Activated T-cell treated with anti-CD3 and anti-CD28 coated beads for 1 hour (primary cell): Measurements from ENCODE around the gene RALGAPA2.
A peak's percentile ranks its signal among the peaks of the same experiment; 100 is the strongest.
"Not testable (repeated sequence)": the region's sequence is repeated elsewhere in the genome, so short reads cannot be mapped to it uniquely, and the experiment has no call there.

ENCODE experiments used
- DNase-seq: peaks from one replicate; pipeline ENCODE4 v3.0.0-alpha.2; 2020; ENCODE audit warnings: low read depth

Gene RALGAPA2

DNA sequence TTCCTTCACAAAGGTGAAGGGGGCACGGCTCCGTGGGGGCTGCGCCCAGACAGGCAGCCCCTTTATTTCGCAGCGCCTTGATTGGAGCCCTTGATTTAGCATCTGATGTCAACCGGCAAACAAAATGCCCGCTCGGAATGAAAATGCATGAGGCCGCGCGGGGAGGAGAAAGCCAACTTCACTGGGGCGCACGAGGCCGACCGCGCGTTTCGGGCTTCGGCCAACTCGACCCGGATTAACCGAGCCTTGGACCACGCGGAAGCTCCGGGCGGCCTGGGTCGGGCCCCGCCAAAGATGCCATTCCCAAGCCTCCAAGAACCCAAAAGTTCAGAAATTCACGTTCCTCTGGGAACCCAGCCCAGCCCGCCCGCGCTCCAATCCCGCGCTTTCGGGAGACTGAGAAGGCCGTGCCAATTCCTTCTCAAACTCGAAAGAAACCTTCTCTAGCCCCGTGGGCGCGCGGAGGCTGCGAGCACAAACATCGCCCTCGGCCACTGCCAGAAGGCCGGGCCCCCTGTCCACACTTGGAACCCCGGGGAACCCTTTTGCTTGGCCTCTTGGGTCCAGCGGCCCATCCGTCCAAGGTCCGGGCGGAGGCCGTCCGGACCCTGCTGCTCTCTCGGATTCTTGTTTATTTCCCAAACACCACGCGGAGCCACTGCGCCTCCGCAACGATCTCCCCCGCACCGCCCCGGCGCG, 345.4 kb downstream of the RALGAPA2 start:
- DNase-seq: no peak

DNA sequence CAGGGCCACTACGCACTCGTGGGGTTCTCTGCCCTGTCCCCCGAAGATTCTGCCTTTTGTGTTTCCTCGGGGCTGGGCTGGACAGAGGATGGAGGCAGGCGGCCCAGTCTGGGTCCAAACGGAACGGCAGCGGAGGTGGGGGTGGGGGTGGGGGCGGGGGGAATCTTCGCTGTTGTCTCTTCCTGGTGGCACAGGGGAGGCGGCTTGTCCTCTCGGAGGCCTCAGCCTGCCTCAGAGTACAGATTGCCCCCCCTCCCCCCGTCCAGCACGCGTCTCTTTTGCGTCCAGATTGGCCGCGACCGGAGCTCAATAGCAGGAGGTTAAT, 345.9 kb downstream of the RALGAPA2 start:
- DNase-seq: no peak

DNA sequence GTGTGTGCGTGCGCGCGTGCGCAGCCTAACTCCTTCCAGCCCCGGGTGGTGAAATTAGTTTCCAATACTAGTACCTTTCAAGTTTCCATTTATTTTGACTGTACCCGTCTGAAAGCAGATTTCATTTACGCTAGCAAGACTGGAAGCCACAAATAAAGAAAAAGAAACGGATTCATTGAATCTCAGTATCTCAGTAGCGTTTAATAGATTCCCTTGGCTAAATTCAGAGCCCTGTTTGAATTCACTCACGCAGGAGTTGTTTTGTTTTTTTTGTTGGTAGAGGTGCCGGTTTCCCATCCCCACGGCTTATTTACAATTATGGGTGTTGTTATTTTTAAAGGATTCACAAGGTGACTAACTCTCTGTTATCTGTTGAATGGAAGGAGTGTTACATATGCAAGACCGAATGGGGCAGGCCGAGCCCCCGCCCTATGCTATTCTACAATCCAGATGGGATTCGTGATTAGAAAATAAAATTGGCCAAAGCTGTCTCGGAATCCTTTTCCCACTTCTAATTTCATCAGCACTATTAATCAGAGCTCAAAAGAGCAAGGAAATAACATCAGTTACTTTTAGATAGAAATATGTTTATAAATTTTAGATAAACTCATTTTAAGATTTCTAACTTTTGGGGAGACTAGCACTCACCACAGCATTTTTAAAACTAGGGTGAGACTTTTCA, 346.8 kb downstream of the RALGAPA2 start:
- DNase-seq: no peak

DNA sequence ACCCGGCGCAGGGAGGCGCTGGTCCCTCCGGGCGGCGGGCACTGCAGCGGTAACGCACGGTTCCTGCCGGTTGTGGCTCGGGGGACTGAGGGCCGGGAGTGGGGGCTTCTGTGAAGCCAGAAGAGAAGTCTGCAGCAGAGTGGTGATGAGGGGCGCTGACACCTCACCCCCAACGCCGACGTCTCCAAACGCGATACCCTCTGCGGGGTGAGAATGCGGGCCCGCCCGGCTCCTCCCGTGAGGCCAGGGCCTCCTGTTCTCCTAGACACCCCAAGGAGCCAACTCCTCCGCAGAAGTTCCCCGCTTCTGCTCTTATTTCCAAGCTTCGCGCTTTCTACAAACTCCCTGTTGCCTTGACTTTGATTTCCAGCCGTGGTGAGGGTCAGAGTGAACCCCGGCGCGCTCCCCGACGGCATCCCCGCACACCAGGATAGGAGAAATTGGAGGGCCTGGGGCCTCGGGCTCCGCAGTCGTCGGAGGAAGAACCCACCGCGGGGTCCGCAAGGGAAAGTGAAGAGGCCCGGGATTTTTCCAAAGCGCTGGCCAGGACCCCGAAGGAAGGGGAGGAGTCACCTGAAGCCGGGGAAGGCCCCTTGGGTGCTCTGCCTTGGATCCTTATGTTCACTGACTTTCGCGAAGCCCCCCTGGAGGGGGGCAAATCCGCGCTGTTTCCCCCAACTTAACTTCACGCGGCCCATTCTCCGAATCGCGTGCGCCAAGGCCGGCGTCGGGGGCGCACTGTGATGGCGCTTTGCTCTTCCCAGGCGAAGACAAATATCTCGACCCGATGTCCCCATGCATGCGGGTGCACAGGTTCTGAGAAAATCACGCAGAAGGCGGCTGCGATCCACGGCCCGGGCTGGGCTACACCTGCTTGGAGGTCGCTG, 347.6 kb downstream of the RALGAPA2 start:
- DNase-seq: no peak

DNA sequence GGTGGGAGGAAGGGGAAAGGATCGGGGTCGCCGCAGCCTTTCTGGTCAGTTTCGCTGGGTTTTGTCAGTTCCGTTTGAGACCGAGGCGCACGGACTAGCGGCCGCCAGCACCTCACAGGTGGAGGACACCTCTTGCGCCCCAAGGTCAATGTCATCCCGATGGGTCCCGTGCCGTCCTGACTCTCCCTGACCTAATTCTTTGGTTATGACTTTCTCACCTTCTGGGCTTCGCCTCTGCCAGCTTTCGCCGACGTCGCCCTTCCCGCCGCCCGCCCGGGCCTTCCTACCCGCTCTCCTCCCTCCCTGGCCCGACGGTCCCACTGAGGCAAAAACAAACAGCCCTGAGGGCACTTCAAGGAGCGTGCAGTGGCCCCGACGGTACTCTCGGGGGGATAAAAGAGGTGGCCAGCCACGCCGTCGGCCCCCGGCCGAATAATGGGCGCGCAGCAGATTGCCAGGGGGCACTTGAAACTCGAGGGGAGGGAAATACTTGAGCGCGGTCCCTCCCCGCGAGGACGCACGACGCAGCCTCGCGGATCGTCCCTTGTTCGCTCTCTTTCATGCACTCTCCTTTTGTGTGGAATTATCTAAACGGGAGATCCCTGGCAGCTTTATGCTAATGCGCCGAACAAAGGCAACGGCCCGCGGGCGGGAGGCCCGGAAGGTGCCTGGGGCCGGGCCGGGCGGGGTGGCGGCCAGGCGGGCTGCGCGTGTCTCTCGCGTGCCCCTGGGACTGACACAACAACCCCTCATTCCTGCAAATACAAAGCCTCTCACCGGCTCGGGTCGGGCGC, 348.4 kb downstream of the RALGAPA2 start:
- no peak for DNase-seq

DNA sequence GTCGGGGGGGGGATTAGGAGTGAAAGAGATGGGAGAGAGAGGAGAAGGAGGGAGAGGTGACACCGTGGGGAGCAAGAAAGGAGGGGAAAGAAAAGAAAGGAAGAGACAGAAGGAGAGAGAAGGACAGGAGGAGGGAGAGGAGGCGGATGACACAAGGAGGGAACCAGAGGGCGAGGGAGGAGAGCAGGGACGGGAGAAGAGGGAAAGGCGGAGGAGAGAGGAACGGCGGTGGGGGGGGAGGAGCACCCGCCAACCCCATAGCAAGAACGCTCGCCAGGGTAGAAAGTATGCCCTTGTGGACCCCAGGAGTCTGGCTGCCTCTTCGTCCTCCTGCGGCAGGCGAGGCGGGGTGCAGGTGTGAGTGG, 349.0 kb downstream of the RALGAPA2 start:
- DNase-seq: no peak

DNA sequence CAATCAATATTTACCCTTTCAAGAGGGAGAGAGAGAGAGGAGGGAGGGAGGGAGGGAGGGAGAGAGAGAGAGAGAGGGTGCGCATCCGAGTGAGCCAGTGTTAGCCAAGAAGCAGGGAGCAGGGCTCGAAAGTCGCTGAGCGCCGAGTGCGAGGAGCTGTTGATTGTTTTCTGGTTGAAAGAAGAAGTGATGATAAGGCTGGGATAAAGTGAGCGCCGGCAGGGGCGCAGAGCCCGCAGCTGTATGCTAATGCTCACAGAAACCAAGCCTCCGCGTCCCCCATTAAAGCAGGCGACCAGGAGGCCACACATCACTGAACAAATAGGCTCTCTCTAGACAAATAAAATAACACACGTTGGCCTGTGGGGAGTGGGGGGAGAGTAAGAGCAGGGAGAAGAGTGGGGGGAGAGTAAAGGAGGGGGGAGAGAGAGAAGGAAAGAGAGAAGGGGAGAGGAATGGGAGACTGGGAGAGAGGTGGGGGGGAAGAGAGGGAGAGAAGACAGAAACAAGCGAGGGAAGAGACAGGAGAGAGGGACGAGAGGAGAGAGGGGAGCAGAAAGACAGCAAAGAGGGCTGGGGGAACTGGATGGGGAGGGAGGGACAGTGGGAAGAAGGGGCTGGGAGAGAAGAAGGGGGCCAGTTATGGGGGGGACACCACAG, 349.5 kb downstream of the RALGAPA2 start:
- no peak for DNase-seq

DNA sequence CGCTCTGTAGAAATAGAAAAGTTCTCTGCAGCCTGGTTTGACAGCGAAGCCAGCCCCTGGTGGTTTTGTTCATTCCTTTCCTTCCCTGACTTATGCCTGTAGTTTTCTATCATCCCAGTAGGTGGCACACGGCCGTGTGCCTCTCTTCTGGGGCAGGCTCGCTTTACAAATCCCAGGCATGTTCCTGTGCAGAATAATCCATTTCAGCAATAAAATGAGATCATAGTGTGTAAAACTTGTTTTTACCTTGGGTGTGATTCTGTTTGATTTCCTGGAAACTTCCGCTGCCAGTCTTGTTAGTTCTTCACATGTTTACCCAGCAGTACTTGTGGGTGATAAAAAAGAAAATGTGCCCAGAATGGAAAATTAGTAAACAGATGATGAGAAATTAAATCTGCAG, 352.0 kb downstream of the RALGAPA2 start:
- peak; percentile 5 for DNase-seq

DNA sequence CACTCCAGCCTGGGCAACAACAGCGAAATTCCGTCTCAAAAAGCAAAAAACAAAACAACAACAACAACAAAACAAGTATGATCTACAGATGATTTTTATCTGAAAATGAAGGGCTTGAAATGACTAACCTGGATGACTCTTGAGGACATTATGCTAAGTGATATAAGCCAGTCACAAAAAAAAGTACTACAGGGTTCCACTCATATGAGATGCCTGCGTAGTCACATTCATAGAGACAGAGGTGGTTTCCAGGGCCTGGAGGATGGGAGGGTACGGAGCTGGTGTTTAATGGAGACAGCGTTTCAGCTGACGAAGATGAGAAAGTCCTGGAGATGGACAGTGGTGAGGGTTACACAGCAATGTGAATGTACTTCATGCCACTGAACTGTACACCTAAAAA, 352.8 kb downstream of the RALGAPA2 start:
- DNase-seq: no peak

DNA sequence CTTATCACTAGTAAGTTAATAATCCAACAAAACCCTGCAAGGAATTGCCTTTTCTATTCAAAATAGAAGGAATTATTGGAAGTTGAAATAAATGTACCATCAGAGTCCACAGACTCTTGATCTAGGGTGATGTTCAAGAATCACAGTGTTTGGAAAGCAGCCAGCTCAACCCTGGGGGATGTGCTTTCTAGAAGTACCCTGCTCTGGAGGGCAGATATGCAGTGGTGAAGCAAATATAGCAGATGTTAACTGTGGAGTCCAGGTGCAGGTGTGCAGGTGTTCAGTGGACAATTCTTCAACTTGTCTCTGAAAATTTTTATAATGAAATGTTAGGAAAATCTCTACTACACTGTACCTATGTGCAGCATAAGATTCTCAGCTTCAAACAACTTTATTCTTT, 353.6 kb downstream of the RALGAPA2 start:
- no peak for DNase-seq

DNA sequence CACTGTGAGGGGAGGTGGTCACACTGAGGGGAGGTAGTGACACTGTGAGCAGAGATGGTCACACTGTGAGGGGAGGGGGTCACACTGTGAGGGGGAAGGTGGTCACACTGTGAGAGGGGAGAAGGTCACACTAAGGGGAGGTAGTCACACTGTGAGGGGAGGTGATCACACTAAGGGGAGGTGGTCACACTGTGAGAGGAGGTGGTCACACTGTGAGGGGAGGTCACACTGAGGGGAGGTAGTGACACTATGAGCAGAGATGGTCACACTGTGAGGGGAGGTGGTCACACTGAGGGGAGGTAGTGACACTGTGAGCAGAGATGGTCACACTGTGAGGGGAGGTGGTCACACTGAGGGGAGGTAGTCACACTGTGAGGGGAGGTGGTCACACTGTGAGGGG, 356.9 kb downstream of the RALGAPA2 start:
- not testable (repeated sequence) for DNase-seq

DNA sequence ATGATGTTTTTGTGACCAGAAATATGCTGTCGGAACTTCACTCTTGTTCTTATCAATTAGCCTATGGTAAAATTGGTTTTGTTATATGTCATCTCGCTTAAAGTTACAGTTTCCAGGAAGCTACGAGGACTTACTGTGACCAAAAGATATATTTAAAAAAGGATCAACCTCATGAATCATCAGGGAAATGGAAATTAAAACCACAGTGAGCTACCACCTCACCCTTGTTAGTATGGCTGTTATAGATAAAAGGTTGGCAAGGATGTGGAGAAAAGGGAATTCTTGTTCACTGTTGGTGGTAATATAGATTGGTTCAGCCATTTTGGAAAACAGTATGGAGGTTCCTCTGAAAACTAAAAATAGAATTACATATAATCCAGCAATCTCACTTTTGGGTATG, 358.9 kb downstream of the RALGAPA2 start:
- no peak for DNase-seq

DNA sequence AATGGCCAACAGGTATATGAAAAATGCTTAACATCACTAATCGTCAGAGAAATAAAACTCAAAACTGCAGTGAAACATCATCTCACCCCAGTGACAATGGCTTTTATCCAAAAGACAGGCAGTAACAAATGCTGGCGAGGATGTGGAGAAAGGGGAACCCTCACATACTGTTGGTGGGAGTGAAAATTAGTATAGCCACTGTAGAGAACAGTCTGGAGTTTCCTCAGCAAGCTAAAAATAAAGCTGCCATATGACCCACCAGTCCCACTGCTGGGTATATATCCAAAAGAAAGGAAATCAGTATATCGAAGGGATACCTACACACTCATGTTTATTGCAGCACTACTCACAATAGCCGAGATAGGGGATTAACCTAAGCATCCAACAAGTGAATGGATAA, 368.0 kb downstream of the RALGAPA2 start:
- DNase-seq: no peak

DNA sequence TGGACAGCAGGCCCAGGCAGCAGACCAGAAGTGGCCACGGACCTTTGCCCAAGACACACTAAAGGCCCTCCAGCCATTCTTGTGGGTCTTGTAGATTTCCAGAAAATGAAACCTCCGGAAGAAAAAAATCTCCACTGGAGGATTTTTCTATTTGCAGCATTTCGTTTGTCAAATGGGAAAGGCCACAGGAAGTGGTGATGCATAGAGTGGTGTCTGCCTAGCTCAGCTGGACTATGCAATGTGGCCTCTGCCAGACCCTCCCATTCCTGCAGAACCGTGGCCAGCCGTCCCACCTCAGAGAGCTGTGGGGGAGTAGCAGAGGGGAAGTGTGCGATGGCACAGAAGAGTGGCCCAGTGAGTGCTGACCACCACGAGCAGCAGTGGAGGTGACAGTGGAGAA, 368.5 kb downstream of the RALGAPA2 start:
- DNase-seq: no peak
